Thoracic aorta (tissue), 2 donors: ENCODE results near the gene TMPO. TPM values are rescaled to one million over a fixed set of nuclear protein-coding genes. Genes with fewer than 3 reads are reported as not detected.
"Not testable (repeated sequence)": the region's sequence is repeated elsewhere in the genome, so short reads cannot be mapped to it uniquely, and the experiment has no call there.

ENCODE experiments used
- ATAC-seq: fragments of 150-250 bp; one replicate; pipeline ENCODE4 v1.8.0; 2017; ENCODE audit warnings: low read depth; ENCODE audit not compliant: insufficient number of reproducible peaks, low FRiP score
- DNase-seq: peaks from one replicate; pipeline ENCODE4 v3.0.0-alpha.2; 2020; ENCODE audit warnings: low spot score
- H3K27ac ChIP-seq, 2 donors: fragments of 200-600 bp; sonication (generic); 1 replicate in 1 of 2; 2 replicates in 1 of 2; pipeline ENCODE4 v1.5.1; 2016; ENCODE audit warnings: mild to moderate bottlenecking in 2 of 2, moderate library complexity in 2 of 2
- H3K27me3 ChIP-seq: fragments of 200-600 bp; sonication (generic); replicated peaks from 2 replicates; pipeline ENCODE4 v1.6.0; 2016; ENCODE audit warnings: mild to moderate bottlenecking; ENCODE audit not compliant: insufficient read depth
- H3K36me3 ChIP-seq: fragments of 200-600 bp; sonication (generic); one replicate; pipeline ENCODE4 v1.5.1; 2016
- H3K4me1 ChIP-seq, 2 donors: fragments of 200-600 bp; sonication (generic); 1 replicate in 1 of 2; 2 replicates in 1 of 2; pipeline versions ENCODE4 v1.5.1 to v1.6.0; 2016; ENCODE audit warnings: low read depth in 2 of 2, mild to moderate bottlenecking in 1 of 2; ENCODE audit not compliant: control insufficient read depth in 1 of 2
- H3K4me3 ChIP-seq: fragments of 200-600 bp; sonication (generic); 2 replicates; pipeline ENCODE4 v1.5.1; 2016; ENCODE audit warnings: mild to moderate bottlenecking
- H3K9me3 ChIP-seq: fragments of 200-600 bp; sonication (generic); 2 replicates; pipeline ENCODE4 v1.5.1; 2016
- total RNA-seq, 2 donors: library from RNA; depleted of rRNA; stranded (reverse); fragments of >200 nt; gene quantifications; one replicate each; pipeline versions ENCODE4 v1.1.0 to v1.2.3, GENCODE V29; 2016
- TF ChIP-seq, protein P1 (sequence below): fragments of 200-600 bp; sonication (generic); IDR thresholded peaks from one replicate; pipeline ENCODE4 v1.5.1; 2019; ENCODE audit warnings: antibody characterized with exemption

Gene TMPO
- total RNA-seq, 2 donors from 2014 or later, result 41.7 to 52.6 TPM

DNA sequence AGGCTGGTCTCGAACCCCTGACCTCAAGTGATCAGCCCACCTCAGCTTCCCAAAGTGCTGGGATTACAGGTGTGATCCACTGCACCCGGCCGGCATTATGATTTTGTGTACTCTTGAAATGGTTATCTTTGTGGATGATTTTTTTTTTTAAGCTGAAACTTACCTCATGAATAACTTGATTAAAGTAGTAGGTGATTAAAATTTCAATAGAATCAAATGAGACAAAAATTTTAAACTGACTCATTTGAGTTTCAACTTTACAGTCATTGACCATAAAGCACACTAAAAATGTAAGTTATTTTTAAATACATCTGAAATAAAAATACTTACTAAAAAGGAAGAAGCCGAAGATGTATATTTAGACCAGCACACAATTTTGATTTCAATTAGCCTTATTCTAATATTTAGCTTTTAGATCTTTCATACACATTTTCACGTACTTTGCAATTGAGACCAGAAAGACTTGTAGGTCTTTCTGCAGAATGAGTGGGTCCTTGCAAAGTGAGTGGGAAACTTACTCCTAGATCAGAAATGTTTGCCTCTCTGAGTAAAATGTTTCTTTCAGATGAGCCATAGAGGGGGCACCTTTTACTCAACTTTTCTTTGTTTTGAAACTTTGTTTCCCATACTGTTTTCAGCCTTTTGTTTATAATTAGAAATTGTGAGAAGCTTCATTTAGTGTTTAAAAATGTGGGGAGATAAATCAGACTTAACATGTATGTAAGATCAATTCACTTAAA, 34.2 kb downstream of the TMPO start:
- Histone ChIP-seq H3K36me3 (peaks cover 14% of the 10 kb centered on the region), H3K27me3 (no peaks in the 10 kb centered on the region), H3K9me3 (no peaks in the 10 kb centered on the region), H3K4me1 (peaks cover 0 to 4% of the 10 kb centered on the region in 2 donors), H3K4me3 (no peak overlapping the region), H3K27ac (no peak overlapping the region)
- DNase-seq (no peak), ATAC-seq (no peak)
- TF ChIP-seq, protein P1, sequence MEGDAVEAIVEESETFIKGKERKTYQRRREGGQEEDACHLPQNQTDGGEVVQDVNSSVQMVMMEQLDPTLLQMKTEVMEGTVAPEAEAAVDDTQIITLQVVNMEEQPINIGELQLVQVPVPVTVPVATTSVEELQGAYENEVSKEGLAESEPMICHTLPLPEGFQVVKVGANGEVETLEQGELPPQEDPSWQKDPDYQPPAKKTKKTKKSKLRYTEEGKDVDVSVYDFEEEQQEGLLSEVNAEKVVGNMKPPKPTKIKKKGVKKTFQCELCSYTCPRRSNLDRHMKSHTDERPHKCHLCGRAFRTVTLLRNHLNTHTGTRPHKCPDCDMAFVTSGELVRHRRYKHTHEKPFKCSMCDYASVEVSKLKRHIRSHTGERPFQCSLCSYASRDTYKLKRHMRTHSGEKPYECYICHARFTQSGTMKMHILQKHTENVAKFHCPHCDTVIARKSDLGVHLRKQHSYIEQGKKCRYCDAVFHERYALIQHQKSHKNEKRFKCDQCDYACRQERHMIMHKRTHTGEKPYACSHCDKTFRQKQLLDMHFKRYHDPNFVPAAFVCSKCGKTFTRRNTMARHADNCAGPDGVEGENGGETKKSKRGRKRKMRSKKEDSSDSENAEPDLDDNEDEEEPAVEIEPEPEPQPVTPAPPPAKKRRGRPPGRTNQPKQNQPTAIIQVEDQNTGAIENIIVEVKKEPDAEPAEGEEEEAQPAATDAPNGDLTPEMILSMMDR, result no peak

DNA sequence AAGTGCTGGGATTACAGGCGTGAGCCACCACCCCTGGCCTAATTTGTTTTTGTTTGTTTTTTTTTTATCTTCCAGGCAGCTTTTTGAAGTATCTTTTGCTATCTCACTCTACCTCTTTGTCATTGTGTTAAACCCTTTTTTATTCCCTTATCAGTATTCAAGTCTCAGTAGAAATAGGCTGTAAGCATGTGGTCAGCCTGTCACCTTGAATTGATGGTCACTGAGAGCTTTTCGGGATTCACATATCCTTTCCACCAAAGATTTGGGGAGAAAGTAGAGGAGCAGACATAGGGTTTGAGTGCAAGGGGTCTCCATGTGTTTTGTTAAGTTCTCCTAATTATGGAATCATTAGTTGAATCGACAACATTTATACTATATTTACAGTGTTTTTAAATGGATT, 36.4 kb downstream of the TMPO start:
- H3K27ac ChIP-seq, result no peak overlapping the region
- TF ChIP-seq, protein P1, result no peak
- H3K4me1 ChIP-seq, result no peaks in the 10 kb centered on the region
- H3K27me3 ChIP-seq, result no peaks in the 10 kb centered on the region
- no peak for ATAC-seq
- H3K9me3 ChIP-seq, result no peaks in the 10 kb centered on the region
- H3K36me3 ChIP-seq, result peaks cover 8% of the 10 kb centered on the region
- no peak for DNase-seq
- no peak overlapping the region for H3K4me3 ChIP-seq

DNA sequence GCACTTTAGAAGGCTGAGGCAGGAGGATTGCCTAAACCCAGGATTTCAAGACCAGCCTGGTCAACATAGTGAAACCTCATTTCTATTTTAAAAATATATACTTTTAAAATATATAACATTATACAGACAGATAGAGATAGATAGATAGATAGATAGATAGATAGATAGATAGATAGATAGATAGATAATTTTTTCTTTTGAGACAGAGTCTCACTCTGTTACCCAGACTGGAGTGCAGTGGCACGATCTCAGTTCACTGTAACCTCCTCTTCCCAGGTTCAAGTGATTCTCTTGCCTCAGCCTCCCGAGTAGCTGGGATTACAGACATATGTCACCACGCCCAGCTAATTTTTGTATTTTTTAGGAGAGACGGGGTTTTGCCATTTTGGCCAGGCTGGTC, 42.7 kb downstream of the TMPO start:
- not testable (repeated sequence) for DNase-seq, H3K36me3 ChIP-seq, ATAC-seq, H3K4me1 ChIP-seq, H3K9me3 ChIP-seq, H3K27ac ChIP-seq, H3K4me3 ChIP-seq, H3K27me3 ChIP-seq

GRCh38 chr12:98559666-98560065, 44.3 kb downstream of the TMPO start:
- Histone ChIP-seq H3K4me1 (no peaks in the 10 kb centered on the region), H3K27me3 (no peaks in the 10 kb centered on the region), H3K4me3 (no peak overlapping the region), H3K36me3 (no peaks in the 10 kb centered on the region), H3K9me3 (no peaks in the 10 kb centered on the region), H3K27ac (no peak overlapping the region)
- TF ChIP-seq, protein P1, result no peak
- DNase-seq, result no peak
- no peak for ATAC-seq

DNA sequence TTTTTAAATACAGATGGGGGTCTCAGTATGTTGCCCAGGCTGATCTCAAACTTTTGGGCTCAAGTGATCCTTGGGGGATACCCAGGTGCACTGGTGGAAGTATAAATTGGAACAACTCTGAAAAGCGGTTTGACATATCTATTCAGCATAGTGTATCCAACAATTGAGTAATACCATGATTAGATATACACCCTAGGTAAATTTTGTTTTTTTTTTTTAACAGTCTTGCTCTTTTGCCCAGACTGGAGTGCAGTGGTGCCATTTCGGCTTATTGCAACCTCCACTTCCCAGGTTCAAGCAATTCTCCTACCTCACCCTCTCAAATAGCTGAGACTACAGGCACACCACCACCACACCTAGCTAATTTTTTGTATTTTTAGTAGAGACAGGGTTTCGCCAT, 46.5 kb downstream of the TMPO start:
- Histone ChIP-seq H3K27ac (no peak overlapping the region), H3K4me3 (no peak overlapping the region), H3K27me3 (no peaks in the 10 kb centered on the region), H3K9me3 (no peaks in the 10 kb centered on the region), H3K36me3 (no peaks in the 10 kb centered on the region), H3K4me1 (peaks cover 0 to 4% of the 10 kb centered on the region in 2 donors)
- TF ChIP-seq, protein P1, result no peak
- no peak for ATAC-seq
- DNase-seq, result no peak

DNA sequence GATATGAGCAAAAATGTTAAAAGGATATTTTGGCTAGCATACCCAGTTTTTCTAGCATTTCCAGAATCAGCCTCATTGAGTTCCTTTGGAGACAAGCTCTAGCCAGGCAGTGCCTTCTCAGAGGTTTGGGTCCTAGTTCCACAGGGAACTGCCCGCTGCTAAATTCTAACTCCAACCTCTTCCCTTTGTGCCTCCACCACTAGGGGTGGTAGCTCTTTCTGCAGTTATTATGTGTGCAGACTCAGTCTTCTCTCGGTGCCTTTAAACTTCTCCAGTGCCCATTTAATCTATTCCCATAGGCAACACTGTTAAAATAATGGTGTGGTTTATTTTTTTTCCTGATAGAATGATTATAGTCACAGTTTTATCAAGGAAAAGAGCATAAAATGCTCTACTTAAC, 56.6 kb downstream of the TMPO start:
- H3K4me1 ChIP-seq, result no peaks in the 10 kb centered on the region
- no peaks in the 10 kb centered on the region for H3K27me3 ChIP-seq
- TF ChIP-seq, protein P1, result no peak
- H3K27ac ChIP-seq, result no peak overlapping the region
- H3K9me3 ChIP-seq, result no peaks in the 10 kb centered on the region
- DNase-seq (no peak), ATAC-seq (no peak)
- no peak overlapping the region for H3K4me3 ChIP-seq
- H3K36me3 ChIP-seq, result no peaks in the 10 kb centered on the region
